Activated CD4-positive, alpha-beta T cell treated with anti-CD3 and anti-CD28 coated beads for 4 hours (primary cell): Measurements from ENCODE around the gene NBPF20.
"Not testable (repeated sequence)": the region's sequence is repeated elsewhere in the genome, so short reads cannot be mapped to it uniquely, and the experiment has no call there.

Source experiments
- DNase-seq, 2 donors: peaks; one replicate each; pipeline ENCODE4 v3.0.0-alpha.2; 2020

NBPF20 gene

GRCh38 chr1:145429329-145429728, 3.9 kb upstream of the NBPF20 start:
- DNase-seq, result not testable (repeated sequence)

GRCh38 chr1:145424612-145425435, 579 bp downstream of the NBPF20 start:
- DNase-seq, result peak; percentile 19 to 39

- not testable (repeated sequence) for DNase-seq
Measured at GRCh38 chr1:145415149-145415548, 10.3 kb downstream of the NBPF20 start.

- DNase-seq, result not testable (repeated sequence)
Measured at GRCh38 chr1:145407266-145407665, 18.1 kb downstream of the NBPF20 start.

- DNase-seq, result not testable (repeated sequence)
Measured at GRCh38 chr1:145404949-145405348, 20.5 kb downstream of the NBPF20 start.

- DNase-seq, result not testable (repeated sequence)
Measured at GRCh38 chr1:145400701-145401100, 24.7 kb downstream of the NBPF20 start.
